ENCODE results near the gene S100A5.

The S100A5 gene

DNA sequence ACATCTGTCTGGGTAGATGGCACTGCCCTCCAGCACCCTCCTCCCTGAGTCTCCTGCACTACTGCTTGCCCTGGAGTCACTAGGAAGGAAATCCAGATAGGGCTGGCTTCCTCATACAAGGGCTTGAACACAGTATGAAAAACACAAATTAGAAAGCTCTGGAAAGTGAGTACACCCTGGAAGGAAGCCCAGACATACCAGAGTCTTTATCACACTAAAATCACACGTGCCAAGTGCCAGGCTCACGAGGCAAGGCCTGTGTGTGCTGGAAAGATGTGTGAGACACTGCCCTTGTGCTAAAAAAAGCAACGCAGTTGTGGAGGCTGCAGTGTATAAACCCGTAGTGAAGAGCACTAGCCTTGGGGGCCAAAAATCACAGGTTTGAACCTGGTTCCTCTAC lies 52.0 kb downstream of the S100A5 start:
- no peaks in the 10 kb centered on the region for H3K36me3 ChIP-seq (ENCODE audit: insufficient read depth, low read depth, low read length)

DNA sequence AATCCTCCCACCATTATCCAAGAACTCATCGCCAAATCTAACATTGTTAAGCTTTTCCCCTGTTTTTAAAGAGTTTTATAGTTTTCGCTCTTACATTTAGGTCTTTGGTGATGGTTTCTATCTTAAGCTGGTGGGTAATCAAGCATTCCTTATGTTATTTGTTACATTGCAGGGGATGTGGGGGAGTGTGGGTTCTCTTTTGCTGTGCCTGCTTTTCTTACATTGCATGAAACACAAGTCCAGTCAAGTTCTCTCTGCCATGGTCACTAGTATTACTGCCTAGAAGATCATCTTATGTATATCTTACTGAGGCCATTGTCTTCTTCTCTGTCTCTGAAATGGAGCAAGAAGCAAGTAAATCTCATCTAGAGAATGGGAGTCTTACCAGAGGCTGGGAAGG lies 53.0 kb downstream of the S100A5 start:
- H3K9me3 ChIP-seq (ENCODE audit: insufficient read depth, low read depth, low read length), result no peaks in the 10 kb centered on the region
- H3K9ac ChIP-seq (ENCODE audit: low read depth, low read length), result no peak overlapping the region
- peaks cover 10% of the 10 kb centered on the region; the same call in 1 of the 2 replicates for H3K4me1 ChIP-seq (ENCODE audit: insufficient read depth, low read length)
- no peaks in the 10 kb centered on the region for H3K27me3 ChIP-seq (ENCODE audit: insufficient read depth, low read length)
- no peak overlapping the region for H3K27ac ChIP-seq (ENCODE audit: low read length)
- no peaks in the 10 kb centered on the region for H3K36me3 ChIP-seq (ENCODE audit: insufficient read depth, low read depth, low read length)
- H3K4me3 ChIP-seq (ENCODE audit: low read length), result no peak overlapping the region

More for the DNA sequence above, 52.0 kb downstream of the S100A5 start:
- H3K4me1 ChIP-seq (ENCODE audit: insufficient read depth, low read length), result peaks cover 8% of the 10 kb centered on the region; the same call in 1 of the 2 replicates
- H3K27me3 ChIP-seq (ENCODE audit: insufficient read depth, low read length), result no peaks in the 10 kb centered on the region
- H3K27ac ChIP-seq (ENCODE audit: low read length), result no peak overlapping the region
- H3K9ac ChIP-seq (ENCODE audit: low read depth, low read length), result no peak overlapping the region
- no peaks in the 10 kb centered on the region for H3K9me3 ChIP-seq (ENCODE audit: insufficient read depth, low read depth, low read length)
- no peak overlapping the region for H3K4me3 ChIP-seq (ENCODE audit: low read length)
